Colonic mucosa (tissue), 4 donors: Measurements from ENCODE around the gene GPR155. TPM values are rescaled to one million over a fixed set of nuclear protein-coding genes. Genes with fewer than 3 reads are reported as not detected.
"Not testable (repeated sequence)": the region's sequence is repeated elsewhere in the genome, so short reads cannot be mapped to it uniquely, and the experiment has no call there.

Experiments
- DNase-seq: peaks from one replicate; pipeline ENCODE4 v3.0.0-alpha.2; 2020
- H3K27ac ChIP-seq: fragments of 200-600 bp; one replicate; pipeline ENCODE4 v1.8.0; 2021
- H3K27me3 ChIP-seq: fragments of 200-600 bp; one replicate; pipeline ENCODE4 v1.8.0; 2021
- H3K36me3 ChIP-seq: fragments of 200-600 bp; one replicate; pipeline ENCODE4 v1.8.0; 2021
- H3K4me1 ChIP-seq: fragments of 200-600 bp; one replicate; pipeline ENCODE4 v1.8.0; 2021; ENCODE audit warnings: mild to moderate bottlenecking
- H3K4me3 ChIP-seq: fragments of 200-600 bp; one replicate; pipeline ENCODE4 v1.8.0; 2021
- H3K9ac ChIP-seq, 2 donors: one replicate each; pipeline ENCODE4 v1.7.0; 2013; ENCODE audit warnings: control low read depth in 2 of 2, low read depth in 2 of 2, low read length in 2 of 2
- H3K9me3 ChIP-seq: fragments of 200-600 bp; one replicate; pipeline ENCODE4 v1.8.0; 2021
- CTCF ChIP-seq: fragments of 200-600 bp; IDR thresholded peaks from one replicate; pipeline ENCODE4 v1.8.0; 2022; ENCODE audit warnings: antibody characterized with exemption, mild to moderate bottlenecking
- intact Hi-C: fragments of 100-400 bp; cut with DNase I; formaldehyde crosslinking; loops from one replicate; pipeline ENCODE4 v1.14.1; 2022
- total RNA-seq, 2 donors: library from RNA; stranded (reverse); fragmentation: NEBNext Ultra II Directional in 1 of 2; extraction: Animal tissue kit (Norgen Biotek cat#: 25700) in 1 of 2; gene quantifications; one replicate each; pipeline ENCODE4 v1.2.1, GENCODE V29; 2021
- donor health status: healthy.
- donor health status: DM: no; HTN: no; CAD: no.
- donor health status: DM: no; HTN: no; CAD: no.

The GPR155 gene
- total RNA-seq, 2 donors from 2014 or later = 1.3 to 4.0 TPM

- no peaks in the 10 kb centered on the region for H3K9me3 ChIP-seq
- no peak overlapping the region for H3K9ac ChIP-seq
- no peaks in the 10 kb centered on the region for H3K27me3 ChIP-seq
- H3K27ac ChIP-seq = no peak overlapping the region
- intact Hi-C loops = no loop called here
- H3K4me3 ChIP-seq = no peak overlapping the region
- no peak for TF ChIP-seq CTCF
- DNase-seq = no peak
- H3K36me3 ChIP-seq = no peaks in the 10 kb centered on the region
- H3K4me1 ChIP-seq = no peaks in the 10 kb centered on the region
These were observed 74.6 kb downstream of the GPR155 start for GRCh38 chr2:174412256-174412655.

GRCh38 chr2:174410039-174410438 lies 76.8 kb downstream of the GPR155 start:
- DNase-seq, H3K4me1 ChIP-seq, H3K9ac ChIP-seq, H3K9me3 ChIP-seq, H3K36me3 ChIP-seq, H3K27ac ChIP-seq, intact Hi-C loops, H3K4me3 ChIP-seq, H3K27me3 ChIP-seq: not testable (repeated sequence)

- H3K4me3 ChIP-seq = no peak overlapping the region
- intact Hi-C loops = no loop called here
- no peak for DNase-seq
- H3K36me3 ChIP-seq = peaks cover 3% of the 10 kb centered on the region
- no peaks in the 10 kb centered on the region for H3K4me1 ChIP-seq
- TF ChIP-seq CTCF = no peak
- H3K27me3 ChIP-seq = no peaks in the 10 kb centered on the region
- H3K9ac ChIP-seq = no peak overlapping the region
- no peaks in the 10 kb centered on the region for H3K9me3 ChIP-seq
- no peak overlapping the region for H3K27ac ChIP-seq
These were observed 83.2 kb downstream of the GPR155 start for GRCh38 chr2:174403628-174404027.

- no peak overlapping the region for H3K9ac ChIP-seq
- H3K4me1 ChIP-seq = no peaks in the 10 kb centered on the region
- H3K4me3 ChIP-seq = no peak overlapping the region
- H3K27ac ChIP-seq = no peak overlapping the region
- DNase-seq = no peak
- no peaks in the 10 kb centered on the region for H3K27me3 ChIP-seq
- intact Hi-C loops = no loop called here
- H3K36me3 ChIP-seq = peaks cover 3% of the 10 kb centered on the region
- no peaks in the 10 kb centered on the region for H3K9me3 ChIP-seq
- TF ChIP-seq CTCF = no peak
These were observed 86.0 kb downstream of the GPR155 start for GRCh38 chr2:174400853-174401252.

- H3K9me3 ChIP-seq = no peaks in the 10 kb centered on the region
- no peaks in the 10 kb centered on the region for H3K27me3 ChIP-seq
- TF ChIP-seq CTCF = no peak
- H3K9ac ChIP-seq = no peak overlapping the region
- intact Hi-C loops = no loop called here
- H3K27ac ChIP-seq = no peak overlapping the region
- H3K4me1 ChIP-seq = no peaks in the 10 kb centered on the region
- H3K4me3 ChIP-seq = no peak overlapping the region
- no peak for DNase-seq
- H3K36me3 ChIP-seq = peaks cover 3% of the 10 kb centered on the region
These were observed 87.7 kb downstream of the GPR155 start for GRCh38 chr2:174399171-174399570.

GRCh38 chr2:174397773-174398172 lies 89.1 kb downstream of the GPR155 start:
- intact Hi-C loops = no loop called here
- H3K27me3 ChIP-seq = no peaks in the 10 kb centered on the region

More at GRCh38 chr2:174397773-174398172, 89.1 kb downstream of the GPR155 start:
- no peak for DNase-seq
- Histone ChIP-seq H3K9ac (no peak overlapping the region), H3K9me3 (no peaks in the 10 kb centered on the region), H3K4me1 (peaks cover 5% of the 10 kb centered on the region), H3K36me3 (peaks cover 3% of the 10 kb centered on the region), H3K27ac (no peak overlapping the region), H3K4me3 (no peak overlapping the region)
- TF ChIP-seq CTCF = no peak
